Ishikawa (cell line): ENCODE data around the gene WDFY2.

ENCODE experiments used
- CEBPB ChIP-seq: IDR thresholded peaks from 2 replicates; pipeline ENCODE4 v1.6.1; 2012
- CREB1 ChIP-seq: IDR thresholded peaks from 2 replicates; pipeline ENCODE4 v1.6.1; 2012; ENCODE audit warnings: low read depth
- EGR1 ChIP-seq: IDR thresholded peaks from 2 replicates; pipeline ENCODE4 v1.6.1; 2012
- EP300 ChIP-seq: IDR thresholded peaks from 2 replicates; pipeline ENCODE4 v1.6.1; 2012; ENCODE audit warnings: borderline replicate concordance
- FOXM1 ChIP-seq: IDR thresholded peaks from 2 replicates; pipeline ENCODE4 v1.6.1; 2012; ENCODE audit warnings: low read depth, borderline replicate concordance
- MAX ChIP-seq: IDR thresholded peaks from 2 replicates; pipeline ENCODE4 v1.6.1; 2012
- NFIC ChIP-seq: IDR thresholded peaks from 2 replicates; pipeline ENCODE4 v1.6.1; 2012
- RAD21 ChIP-seq: IDR thresholded peaks from 2 replicates; pipeline ENCODE4 v1.6.1; 2012; ENCODE audit warnings: low read depth
- REST ChIP-seq: IDR thresholded peaks from 2 replicates; pipeline ENCODE4 v1.6.1; 2012; ENCODE audit warnings: low read depth, mild to moderate bottlenecking
- TAF1 ChIP-seq: IDR thresholded peaks from 2 replicates; pipeline ENCODE4 v1.6.1; 2012; ENCODE audit warnings: low read depth, mild to moderate bottlenecking
- TCF12 ChIP-seq: IDR thresholded peaks from 2 replicates; pipeline ENCODE4 v1.6.1; 2012; ENCODE audit warnings: low read depth
- TEAD4 ChIP-seq: IDR thresholded peaks from 2 replicates; pipeline ENCODE4 v1.6.1; 2012
- YY1 ChIP-seq: IDR thresholded peaks from 2 replicates; pipeline ENCODE4 v1.6.1; 2012; ENCODE audit warnings: low read depth
- ZBTB7A ChIP-seq: IDR thresholded peaks from 2 replicates; pipeline ENCODE4 v1.6.1; 2012; ENCODE audit warnings: low read depth
- TF ChIP-seq, protein P1 (sequence below): IDR thresholded peaks from 2 replicates; pipeline ENCODE4 v1.6.1; 2012

WDFY2 gene

GRCh38 chr13:51613535-51613934 lies 29.3 kb downstream of the WDFY2 start:
- TF ChIP-seq TAF1 (no peak), TEAD4 (no peak), FOXM1 (no peak), EGR1 (no peak), YY1 (no peak), NFIC (no peak), CREB1 (no peak), RAD21 (no peak), ZBTB7A (no peak), TCF12 (no peak), EP300 (no peak), MAX (no peak), CEBPB (no peak), REST (no peak)
- TF ChIP-seq, protein P1, sequence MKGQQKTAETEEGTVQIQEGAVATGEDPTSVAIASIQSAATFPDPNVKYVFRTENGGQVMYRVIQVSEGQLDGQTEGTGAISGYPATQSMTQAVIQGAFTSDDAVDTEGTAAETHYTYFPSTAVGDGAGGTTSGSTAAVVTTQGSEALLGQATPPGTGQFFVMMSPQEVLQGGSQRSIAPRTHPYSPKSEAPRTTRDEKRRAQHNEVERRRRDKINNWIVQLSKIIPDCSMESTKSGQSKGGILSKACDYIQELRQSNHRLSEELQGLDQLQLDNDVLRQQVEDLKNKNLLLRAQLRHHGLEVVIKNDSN: no peak

DNA sequence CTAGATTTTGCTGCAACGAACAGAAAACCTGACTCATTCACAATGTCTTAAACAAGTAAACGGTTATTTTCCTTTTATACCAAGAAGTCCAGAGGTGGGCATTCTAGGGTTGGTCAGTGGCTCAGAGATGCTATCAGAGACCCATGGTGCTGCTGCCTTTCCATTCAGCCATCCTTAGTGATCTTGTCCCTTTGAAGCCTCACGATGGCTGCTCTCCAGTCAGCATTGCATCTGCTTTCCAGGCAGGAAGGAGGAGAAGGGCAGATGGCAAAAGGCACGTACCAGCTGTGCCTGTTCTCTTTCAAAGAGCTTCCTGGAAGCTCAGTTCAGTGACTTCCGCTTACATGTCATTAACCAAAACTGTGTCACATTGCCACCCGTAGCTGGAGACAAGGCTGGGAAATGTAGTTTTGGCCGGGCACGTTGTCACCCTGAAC lies 30.1 kb downstream of the WDFY2 start:
- TF ChIP-seq CEBPB (no peak), TCF12 (no peak), NFIC (no peak), TEAD4 (no peak), EGR1 (no peak), TAF1 (no peak), ZBTB7A (no peak), YY1 (no peak), CREB1 (no peak), RAD21 (no peak), FOXM1 (no peak), EP300 (no peak), REST (no peak), MAX (no peak)
- TF ChIP-seq, protein P1: no peak

DNA sequence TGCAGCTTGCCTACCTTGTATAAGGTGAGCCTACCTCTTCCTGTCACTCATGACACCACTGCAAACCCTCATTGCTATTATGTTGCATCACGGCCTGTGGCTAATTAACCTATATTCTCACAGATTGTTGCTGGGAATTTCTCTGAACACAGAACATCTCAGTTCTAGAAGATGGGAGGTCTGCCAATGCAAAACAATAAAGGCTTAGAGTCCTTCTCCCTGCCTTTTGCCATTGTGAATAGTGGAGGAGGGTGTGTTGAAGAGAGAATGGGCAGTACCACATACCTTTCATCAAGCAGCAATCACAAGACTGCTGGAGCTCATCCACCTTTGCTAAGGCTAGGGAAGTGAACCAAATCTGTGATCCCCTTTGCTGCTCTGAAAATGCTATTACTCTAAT lies 34.4 kb downstream of the WDFY2 start:
- peak; percentile 29; the same call in 1 of the 2 replicates for TF ChIP-seq NFIC
- TF ChIP-seq, protein P1: no peak
- peak; percentile 34 for TF ChIP-seq TEAD4
- no peak for TF ChIP-seq TAF1
- TF ChIP-seq TCF12: no peak

- TF ChIP-seq REST (no peak), RAD21 (no peak), EP300 (no peak), FOXM1 (no peak), CEBPB (no peak), EGR1 (no peak), TCF12 (no peak), CREB1 (no peak), ZBTB7A (no peak)
Observed at GRCh38 chr13:51619614-51620013, 35.4 kb downstream of the WDFY2 start.
